ENCODE data around the gene SETD5. TPM values are rescaled to one million over a fixed set of nuclear protein-coding genes. Genes with fewer than 3 reads are reported as not detected.

SETD5 gene
- total and polyA plus RNA-seq, 2 donors (not counting 1 experiment from before 2014, with no cell fraction given), result 64.2 to 201 TPM

DNA sequence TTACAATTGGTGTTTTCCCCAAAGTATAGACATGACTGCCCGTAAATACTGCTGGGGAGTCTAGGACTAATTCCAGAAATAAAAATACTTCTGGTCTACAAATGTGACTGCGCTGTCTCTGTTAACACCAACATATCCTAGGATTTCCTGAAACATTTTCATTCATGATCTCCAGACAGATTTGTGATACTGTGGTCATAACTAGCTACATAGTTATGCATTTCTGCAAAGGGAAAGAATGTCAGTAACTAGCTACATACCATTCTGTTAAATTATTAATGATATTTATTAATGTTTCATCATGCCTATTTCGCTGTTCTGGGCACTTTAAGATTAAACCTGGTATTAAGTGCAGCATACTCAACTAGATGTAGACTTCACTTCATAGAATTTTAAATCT is 33.3 kb downstream of the SETD5 start:
- no peak for TF ChIP-seq CTCF (IDR thresholded peaks at IDR 0.05)
- no peak for TF ChIP-seq EZH2 (IDR thresholded peaks at IDR 0.05; ENCODE audit: borderline replicate concordance, insufficient read depth, low read depth, low read length, poor library complexity, severe bottlenecking)
- H3K4me3 ChIP-seq (ENCODE audit: control extremely low read depth in 1 of 5, extremely low read depth in 1 of 5, insufficient read depth in 1 of 5, low read depth in 2 of 5, low read length in 4 of 5), result no peak overlapping the region

GRCh38 chr3:9433627-9434521 is 36.5 kb downstream of the SETD5 start:
- H3K27me3 ChIP-seq (replicated peaks in 1 of 4; ENCODE audit: control extremely low read depth in 1 of 4, control insufficient read depth in 3 of 4, insufficient read depth in 4 of 4, low read length in 3 of 4), result no peaks in the 10 kb centered on the region
- TF ChIP-seq EZH2 (IDR thresholded peaks at IDR 0.05; ENCODE audit: borderline replicate concordance, insufficient read depth, low read depth, low read length, poor library complexity, severe bottlenecking) (no peak), CTCF (IDR thresholded peaks at IDR 0.05) (no peak)
- no peak overlapping the region for H3K4me2 ChIP-seq (replicated peaks; ENCODE audit: low read depth, low read length, poor library complexity, severe bottlenecking)
- ATAC-seq (ENCODE audit: low read depth), result no peak
- Mint-ChIP-seq H3K9me3 (ENCODE audit: insufficient read depth) (no peaks in the 10 kb centered on the region), H3K4me3 (no peak overlapping the region), H3K4me1 (peaks cover 3% of the 10 kb centered on the region), H3K27me3 (no peaks in the 10 kb centered on the region), H3K27ac (no peak overlapping the region)
- H4K20me1 ChIP-seq (ENCODE audit: control insufficient read depth, insufficient read depth, low read length, poor library complexity, severe bottlenecking), result peaks cover 44% of the 10 kb centered on the region
- peaks cover 59% of the 10 kb centered on the region for H3K79me2 ChIP-seq (ENCODE audit: control insufficient read depth, insufficient read depth, low read length)
- no peak overlapping the region for H3K4me3 ChIP-seq (ENCODE audit: control extremely low read depth in 1 of 5, extremely low read depth in 1 of 5, insufficient read depth in 1 of 5, low read depth in 2 of 5, low read length in 4 of 5)
- no peaks in the 10 kb centered on the region for H3K9me3 ChIP-seq (ENCODE audit: control extremely low read depth in 1 of 3, control insufficient read depth in 2 of 3, insufficient read depth in 1 of 3, low read length in 2 of 3)
- peaks cover 32 to 96% of the 10 kb centered on the region in 2 experiments for H3K36me3 ChIP-seq (replicated peaks in 1 of 2; ENCODE audit: control extremely low read depth in 1 of 2, control insufficient read depth in 1 of 2, extremely low read depth in 1 of 2, insufficient read depth in 2 of 2, low read length in 1 of 2)
- CTCF ChIA-PET, result interaction anchor here (1.2 to 1.7 kb wide), 2 partner anchors 12 to 81 kb away, joined by 3 to 4 read pairs; no protein-coding TSS in a partner anchor
- DNase-seq, result no peak
- POLR2A ChIA-PET, result no interaction called here
- no peaks in the 10 kb centered on the region for H3K4me1 ChIP-seq (ENCODE audit: control insufficient read depth in 2 of 2, insufficient read depth in 2 of 2, low read length in 2 of 2)
- no peak overlapping the region for H2AFZ ChIP-seq (ENCODE audit: insufficient read depth, low read depth, low read length, poor library complexity, severe bottlenecking)
- intact Hi-C loops (cut with micrococcal nuclease), result loop anchor here (5.0 kb wide), 1 partner anchor 37 kb away; the partner anchor contains the start of gene SETD5
- H3K9ac ChIP-seq (ENCODE audit: low read length), result no peak overlapping the region
- no peak overlapping the region for H3K27ac ChIP-seq (ENCODE audit: low read length in 2 of 2)
- 100% methylated on average over 11 of the region's 15 CpGs for WGBS (ENCODE audit: insufficient coverage)

More for the DNA sequence above, 33.3 kb downstream of the SETD5 start:
- ChIA-PET POLR2A (no interaction called here), CTCF (interaction anchor here (1.1 to 1.2 kb wide), 2 partner anchors 20 to 77 kb away, joined by 4 to 6 read pairs; no protein-coding TSS in a partner anchor)
- intact Hi-C loops (cut with micrococcal nuclease), result loop anchor here (5.0 kb wide), 1 partner anchor 33 kb away; the partner anchor contains the start of gene SETD5
- DNase-seq (no peak), ATAC-seq (ENCODE audit: low read depth) (no peak)
- Mint-ChIP-seq H3K4me1 (peaks cover 3% of the 10 kb centered on the region), H3K27me3 (no peaks in the 10 kb centered on the region), H3K27ac (no peak overlapping the region), H3K9me3 (ENCODE audit: insufficient read depth) (no peaks in the 10 kb centered on the region), H3K4me3 (no peak overlapping the region)
- no peak overlapping the region for H3K4me2 ChIP-seq (replicated peaks; ENCODE audit: low read depth, low read length, poor library complexity, severe bottlenecking)
- WGBS (ENCODE audit: insufficient coverage), result 100% methylated on average over 1 of the region's 3 CpGs
- no peaks in the 10 kb centered on the region for H3K4me1 ChIP-seq (ENCODE audit: control insufficient read depth in 2 of 2, insufficient read depth in 2 of 2, low read length in 2 of 2)
- no peaks in the 10 kb centered on the region for H3K9me3 ChIP-seq (ENCODE audit: control extremely low read depth in 1 of 3, control insufficient read depth in 2 of 3, insufficient read depth in 1 of 3, low read length in 2 of 3)
- H2AFZ ChIP-seq (ENCODE audit: insufficient read depth, low read depth, low read length, poor library complexity, severe bottlenecking), result no peak overlapping the region
- H3K27ac ChIP-seq (ENCODE audit: low read length in 2 of 2), result no peak overlapping the region
- H3K79me2 ChIP-seq (ENCODE audit: control insufficient read depth, insufficient read depth, low read length), result peaks cover 85% of the 10 kb centered on the region
- peaks cover 58% of the 10 kb centered on the region for H4K20me1 ChIP-seq (ENCODE audit: control insufficient read depth, insufficient read depth, low read length, poor library complexity, severe bottlenecking)
- H3K27me3 ChIP-seq (replicated peaks in 1 of 4; ENCODE audit: control extremely low read depth in 1 of 4, control insufficient read depth in 3 of 4, insufficient read depth in 4 of 4, low read length in 3 of 4), result no peaks in the 10 kb centered on the region
- peaks cover 19 to 92% of the 10 kb centered on the region in 2 experiments for H3K36me3 ChIP-seq (replicated peaks in 1 of 2; ENCODE audit: control extremely low read depth in 1 of 2, control insufficient read depth in 1 of 2, extremely low read depth in 1 of 2, insufficient read depth in 2 of 2, low read length in 1 of 2)
- no peak overlapping the region for H3K9ac ChIP-seq (ENCODE audit: low read length)

All from B cell (primary cell).